K562 (cell line): ENCODE measurements around the gene SERTAD1. TPM values are rescaled to one million over a fixed set of nuclear protein-coding genes. Genes with fewer than 3 reads are reported as not detected.
"Not testable (repeated sequence)": the region's sequence is repeated elsewhere in the genome, so short reads cannot be mapped to it uniquely, and the experiment has no call there.

ENCODE experiments used
- ATAC-seq: fragments of 200-7000 bp; cut with Tn5 transposase; 3 replicates; pipeline ENCODE4 v1.9.1; 2020; ENCODE audit warnings: moderate library complexity
- BruUV-seq: library from RNA; stranded (reverse); fragments of 400-500 nt; replicated peaks from 2 replicates; lab custom pipeline; 2021; lab: Mats Ljungman, UMichigan
- CTCF ChIA-PET: fragments of 300-600 bp; formaldehyde crosslinking; extraction: SDS; loops from one replicate; lab custom pipeline; 2021; ENCODE audit warnings: low intra/inter-chr PET ratio; lab: Yijun Ruan, JAX
- POLR2A ChIA-PET: fragments of 300-600, 350-650 bp; sonication (Branson Sonifier 250); formaldehyde crosslinking; extraction: SDS; loops from one replicate; lab custom pipeline; 2021; ENCODE audit warnings: antibody characterized with exemption, inconsistent platforms; lab: Yijun Ruan, JAX
- DNase-seq, 4 experiments: peaks; one replicate each; pipeline versions ENCODE4 v3.0.0 to v3.0.0-alpha.2; 2011 to 2018; ENCODE audit warnings: low spot score in 3 of 4, mixed read lengths in 3 of 4; ENCODE audit errors: extremely low read depth in 1 of 4
- FAIRE-seq: peaks from 2 replicates; lab custom pipeline; 2011; peaks lifted over from hg19 to GRCh38; lab: Jason Lieb, UNC
- H2AFZ ChIP-seq: 2 replicates; pipeline ENCODE4 v1.6.0; 2011; ENCODE audit warnings: low read depth, low read length, control low read depth, inconsistent platforms
- H3K27ac ChIP-seq: fragments of 200-600 bp; 3 replicates; pipeline ENCODE4 v1.8.0; 2011; ENCODE audit warnings: low read depth, mild to moderate bottlenecking, control low read depth, inconsistent platforms, low read length, moderate library complexity, mixed read lengths; ENCODE audit errors: extremely low read depth
- H3K27me3 ChIP-seq, 2 experiments: fragments of 300-600 bp in 1 of 2; 2 replicates in 1 of 2; 3 replicates in 1 of 2; pipeline versions ENCODE4 v1.6.0 to v1.8.0; 2011; ENCODE audit warnings: inconsistent platforms in 2 of 2, low read length in 2 of 2, mild to moderate bottlenecking in 1 of 2, mixed read lengths in 1 of 2, moderate library complexity in 1 of 2; ENCODE audit not compliant: control insufficient read depth in 2 of 2, insufficient read depth in 2 of 2
- H3K36me3 ChIP-seq: fragments of 300-600 bp; 3 replicates; pipeline ENCODE4 v1.8.0; 2011; ENCODE audit warnings: mild to moderate bottlenecking, low read length, inconsistent platforms; ENCODE audit not compliant: control insufficient read depth, insufficient read depth
- H3K4me1 ChIP-seq, 2 experiments: fragments of 200-600 bp in 1 of 2; replicated peaks in 1 of 2; 2 replicates in 1 of 2; 3 replicates in 1 of 2; pipeline versions ENCODE4 v1.5.1 to v1.8.0; 2011; ENCODE audit warnings: inconsistent platforms in 2 of 2, low read length in 2 of 2, mild to moderate bottlenecking in 1 of 2, mixed read lengths in 1 of 2, moderate library complexity in 1 of 2; ENCODE audit not compliant: control insufficient read depth in 2 of 2, insufficient read depth in 2 of 2
- H3K4me2 ChIP-seq: 2 replicates; pipeline ENCODE4 v1.6.1; 2011; ENCODE audit warnings: low read length, control low read depth, inconsistent platforms, mixed read lengths; ENCODE audit not compliant: insufficient read depth
- H3K4me3 ChIP-seq: fragments of 200-600 bp; sonication (generic), shearing (Covaris generic); 2 replicates; pipeline ENCODE4 v1.5.1; 2016; ENCODE audit warnings: control low read depth, inconsistent platforms
- H3K79me2 ChIP-seq: fragments of 200-600 bp; 3 replicates; pipeline ENCODE4 v1.8.0; 2011; ENCODE audit warnings: low read length, inconsistent platforms; ENCODE audit not compliant: control insufficient read depth, insufficient read depth
- H3K9ac ChIP-seq, 2 experiments: 2 replicates each; pipeline versions ENCODE4 v1.6.0 to v1.6.1; 2011; ENCODE audit warnings: low read depth in 2 of 2, low read length in 2 of 2, control low read depth in 1 of 2, inconsistent platforms in 1 of 2, mild to moderate bottlenecking in 1 of 2, mixed read lengths in 1 of 2; ENCODE audit not compliant: insufficient read depth in 1 of 2
- H3K9me1 ChIP-seq: one replicate; pipeline ENCODE4 v1.6.0; 2011; ENCODE audit warnings: inconsistent platforms, mild to moderate bottlenecking, low read length, moderate library complexity; ENCODE audit not compliant: control insufficient read depth, insufficient read depth
- H3K9me3 ChIP-seq: replicated peaks from 2 replicates; pipeline ENCODE4 v1.5.1; 2011; ENCODE audit warnings: low read depth, low read length, inconsistent platforms; ENCODE audit not compliant: control insufficient read depth, insufficient read depth
- H4K20me1 ChIP-seq: replicated peaks from 2 replicates; pipeline ENCODE4 v1.6.1; 2011; ENCODE audit warnings: low read length, inconsistent platforms, mixed read lengths; ENCODE audit not compliant: control insufficient read depth, insufficient read depth
- BCOR ChIP-seq: fragments of 450-650 bp; IDR thresholded peaks from 2 replicates; pipeline ENCODE4 v1.6.1; 2016
- BRCA1 ChIP-seq, 2 experiments: fragments of 450-650 bp in 1 of 2; sonication (generic) in 1 of 2; formaldehyde crosslinking in 1 of 2; IDR thresholded peaks; 2 replicates each; pipeline versions ENCODE4 v1.5.0 to v1.6.1; 2017 to 2020; ENCODE audit warnings: mild to moderate bottlenecking in 1 of 2, missing genetic modification reagents in 1 of 2
- DPF2 ChIP-seq: fragments of 450-650 bp; IDR thresholded peaks from 2 replicates; pipeline ENCODE4 v1.6.1; 2016
- KDM1A ChIP-seq, 2 experiments: fragments of 450-650 bp; IDR thresholded peaks; 2 replicates each; pipeline ENCODE4 v1.6.1; 2016; ENCODE audit warnings: mild to moderate bottlenecking in 2 of 2
- SMARCA5 ChIP-seq: fragments of 450-650 bp; IDR thresholded peaks from 2 replicates; pipeline ENCODE4 v1.6.1; 2016
- ZNF121 ChIP-seq: sonication (generic); formaldehyde crosslinking; conservative IDR thresholded peaks from 2 replicates; pipeline ENCODE4 v1.8.0; 2022; ENCODE audit warnings: missing genetic modification reagents
- ZNF764 ChIP-seq: fragments of 250-450 bp; sonication (Bioruptor Pico); IDR thresholded peaks from 2 replicates; pipeline ENCODE4 v1.4.0; 2020; ENCODE audit warnings: low read depth, mild to moderate bottlenecking, moderate library complexity
- WGBS: fragments of 100-300 bp; shearing (Covaris generic); methylation state at CpG from one replicate; pipeline ENCODE4 v1.1.6; 2016; ENCODE audit warnings: low coverage, mixed read lengths; ENCODE audit not compliant: insufficient coverage; ENCODE audit errors: missing lambda C conversion rate; 5-methylcytosine and 5-hydroxymethylcytosine counted together
- in situ Hi-C: fragments of 300-500 bp; cut with MboI; formaldehyde crosslinking; loops from 4 replicates; pipeline ENCODE4 v1.15.0; 2018; ENCODE audit warnings: inconsistent platforms, mixed read lengths
- intact Hi-C: fragments of 100-400 bp; cut with micrococcal nuclease; formaldehyde crosslinking; loops from 2 replicates; pipeline ENCODE4 v1.14.2; 2022
- polyA plus RNA-seq, 8 experiments: library from polyadenylated mRNA; depleted of rRNA in 4 of 8; stranded (reverse) in 5 of 8; unstranded in 3 of 8; fragments of >200 nt; fragmentation: Nextera tagmentation in 2 of 8; fragmentation: Illumina TruSeq in 1 of 8; extraction: Ambion mirVana in 2 of 8; extraction: Trizol in 1 of 8; gene quantifications; 2 replicates each; pipeline versions ENCODE4 v1.2.1 to v1.2.3, GENCODE V29; 2011 to 2014; ENCODE audit warnings: inconsistent platforms in 1 of 8, missing spikeins in 1 of 8
- total RNA-seq, 7 experiments: library from RNA; depleted of rRNA in 6 of 7; stranded (reverse); fragments of >200 nt in 6 of 7; fragmentation: Illumina TruSeq in 2 of 7; extraction: Trizol in 2 of 7; gene quantifications; 2 replicates each; pipeline versions ENCODE4 v1.2.1 to v1.2.3, GENCODE V29; 2011 to 2021; ENCODE audit warnings: low replicate concordance in 1 of 7
- TF ChIP-seq, protein P1 (sequence below): sonication (generic); formaldehyde crosslinking; IDR thresholded peaks from 2 replicates; pipeline ENCODE4 v1.8.1; 2023; ENCODE audit warnings: mild to moderate bottlenecking, missing genetic modification reagents
- TF ChIP-seq, protein P2 (sequence below), 2 experiments: fragments of 450-650 bp; conservative IDR thresholded peaks; 2 replicates each; pipeline ENCODE4 v1.6.1; 2017; ENCODE audit warnings: mild to moderate bottlenecking in 2 of 2, moderate library complexity in 2 of 2

Gene SERTAD1
- total and polyA plus RNA-seq, 9 of the 15 experiments (the other 6 are each of a cell fraction or from before 2014, with no cell fraction given): 0.15 to 8.7 (median 4.9) TPM

DNA sequence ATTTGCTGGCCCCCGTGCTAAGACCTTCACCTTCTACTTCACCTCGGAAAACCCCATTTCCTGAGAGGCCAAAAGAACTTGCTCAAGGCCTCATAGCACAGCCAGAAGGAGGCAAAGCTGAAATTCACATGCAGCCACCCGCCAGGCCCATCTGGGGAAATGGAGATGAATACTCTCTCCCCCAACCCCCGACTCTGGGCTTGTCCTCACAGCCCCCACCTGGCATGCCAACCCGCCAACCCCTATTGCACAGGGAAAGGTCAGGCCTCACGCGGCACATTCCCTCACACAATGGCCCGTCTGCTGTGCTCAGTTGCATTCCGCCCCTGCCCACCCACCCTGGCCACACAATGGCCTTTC, 15.8 kb downstream of the SERTAD1 start:
- H3K4me1 ChIP-seq: peaks cover 18 to 50% of the 10 kb centered on the region in 2 experiments; a peak in 4 of 5 replicates
- DNase-seq (no peak), FAIRE-seq (no peak)
- BruUV-seq: no TSS peak
- intact Hi-C loops: no loop called here
- CTCF ChIA-PET: no interaction called here
- no peak overlapping the region for H3K4me2 ChIP-seq
- H3K36me3 ChIP-seq: no peaks in the 10 kb centered on the region
- H3K9me3 ChIP-seq: no peaks in the 10 kb centered on the region
- no peak overlapping the region for H2AFZ ChIP-seq
- H3K9me1 ChIP-seq: no peaks in the 10 kb centered on the region
- H4K20me1 ChIP-seq: no peaks in the 10 kb centered on the region
- no peaks in the 10 kb centered on the region for H3K79me2 ChIP-seq
- no peak for TF ChIP-seq ZNF764 (CRISPR knock-in tag)
- TF ChIP-seq, protein P1, sequence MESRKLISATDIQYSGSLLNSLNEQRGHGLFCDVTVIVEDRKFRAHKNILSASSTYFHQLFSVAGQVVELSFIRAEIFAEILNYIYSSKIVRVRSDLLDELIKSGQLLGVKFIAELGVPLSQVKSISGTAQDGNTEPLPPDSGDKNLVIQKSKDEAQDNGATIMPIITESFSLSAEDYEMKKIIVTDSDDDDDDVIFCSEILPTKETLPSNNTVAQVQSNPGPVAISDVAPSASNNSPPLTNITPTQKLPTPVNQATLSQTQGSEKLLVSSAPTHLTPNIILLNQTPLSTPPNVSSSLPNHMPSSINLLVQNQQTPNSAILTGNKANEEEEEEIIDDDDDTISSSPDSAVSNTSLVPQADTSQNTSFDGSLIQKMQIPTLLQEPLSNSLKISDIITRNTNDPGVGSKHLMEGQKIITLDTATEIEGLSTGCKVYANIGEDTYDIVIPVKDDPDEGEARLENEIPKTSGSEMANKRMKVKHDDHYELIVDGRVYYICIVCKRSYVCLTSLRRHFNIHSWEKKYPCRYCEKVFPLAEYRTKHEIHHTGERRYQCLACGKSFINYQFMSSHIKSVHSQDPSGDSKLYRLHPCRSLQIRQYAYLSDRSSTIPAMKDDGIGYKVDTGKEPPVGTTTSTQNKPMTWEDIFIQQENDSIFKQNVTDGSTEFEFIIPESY (CRISPR knock-in tag): peak; percentile 34; the same call in 1 of the 2 replicates
- TF ChIP-seq, all 486 proteins: peak for 1
- POLR2A ChIA-PET: interaction anchor here (1.9 kb wide), 1 partner anchor 11 kb away, joined by 10 read pairs; no protein-coding TSS in a partner anchor
- ATAC-seq: no peak
- in situ Hi-C loops: no loop called here
- no peak overlapping the region for H3K4me3 ChIP-seq
- WGBS: 60% methylated on average over 6 of the region's 9 CpGs
- no peaks in the 10 kb centered on the region for H3K27me3 ChIP-seq
- H3K27ac ChIP-seq: no peak overlapping the region
- H3K9ac ChIP-seq: peak overlapping the region in 1 of 2 experiments; percentile 48; a peak in 1 of 4 replicates

DNA sequence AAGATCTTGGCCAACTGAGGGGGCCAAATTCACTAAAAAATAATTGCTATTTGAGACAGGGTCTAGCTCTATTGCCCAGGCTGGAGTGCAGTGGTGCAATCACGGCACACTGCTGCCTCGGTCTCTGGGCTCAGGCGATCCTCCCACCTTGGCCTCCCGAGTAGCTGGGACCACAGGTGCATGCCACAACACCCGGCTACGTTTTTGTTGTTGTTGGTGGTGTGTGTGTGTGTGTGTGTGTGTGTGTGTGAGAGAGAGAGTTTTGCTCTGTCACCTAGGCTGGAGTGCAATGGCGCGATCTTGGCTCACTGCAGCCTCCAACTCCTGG, 17.2 kb downstream of the SERTAD1 start:
- in situ Hi-C loops; CTCF ChIA-PET; H3K27me3 ChIP-seq; TF ChIP-seq BRCA1 (IDR thresholded peaks at IDR 0.05): not testable (repeated sequence)
- peak; percentile 34; the same call in 1 of the 2 replicates for TF ChIP-seq DPF2
- TF ChIP-seq SMARCA5: 0 out of 2 replicates have a peak, but pooled peaks have one; percentile 51
- 0 out of 2 replicates have a peak, but pooled peaks have one; percentile 59 for TF ChIP-seq BRCA1 (CRISPR knock-in tag; IDR thresholded peaks at IDR 0.05)
- TF ChIP-seq, protein P2, sequence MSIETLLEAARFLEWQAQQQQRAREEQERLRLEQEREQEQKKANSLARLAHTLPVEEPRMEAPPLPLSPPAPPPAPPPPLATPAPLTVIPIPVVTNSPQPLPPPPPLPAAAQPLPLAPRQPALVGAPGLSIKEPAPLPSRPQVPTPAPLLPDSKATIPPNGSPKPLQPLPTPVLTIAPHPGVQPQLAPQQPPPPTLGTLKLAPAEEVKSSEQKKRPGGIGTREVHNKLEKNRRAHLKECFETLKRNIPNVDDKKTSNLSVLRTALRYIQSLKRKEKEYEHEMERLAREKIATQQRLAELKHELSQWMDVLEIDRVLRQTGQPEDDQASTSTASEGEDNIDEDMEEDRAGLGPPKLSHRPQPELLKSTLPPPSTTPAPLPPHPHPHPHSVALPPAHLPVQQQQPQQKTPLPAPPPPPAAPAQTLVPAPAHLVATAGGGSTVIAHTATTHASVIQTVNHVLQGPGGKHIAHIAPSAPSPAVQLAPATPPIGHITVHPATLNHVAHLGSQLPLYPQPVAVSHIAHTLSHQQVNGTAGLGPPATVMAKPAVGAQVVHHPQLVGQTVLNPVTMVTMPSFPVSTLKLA (conservative IDR thresholded peaks at IDR 0.05): 0 out of 4 replicates have a peak, but pooled peaks of 1 of the 2 experiments have one; percentile 23
- TF ChIP-seq BCOR: peak; percentile 86
- TF ChIP-seq KDM1A (IDR thresholded peaks at IDR 0.05): peak; percentile 53 to 77; a peak in 3 of 4 replicates
- TF ChIP-seq, protein P1 (CRISPR knock-in tag): peak; percentile 73; the same call in 1 of the 2 replicates
- peak; percentile 99 for TF ChIP-seq ZNF121
- TF ChIP-seq, all 486 proteins: peak for 8; not testable (repeated sequence) for 478
- Histone ChIP-seq H2AFZ (peak overlapping the region; percentile 85), H3K27ac (peak overlapping the region; percentile 28; the same call in 1 of the 3 replicates), H3K9ac (peak overlapping the region in 1 of 2 experiments; percentile 87; a peak in 1 of 4 replicates), H3K4me2 (peak overlapping the region; percentile 67), H3K4me1 (peaks cover 19 to 52% of the 10 kb centered on the region in 2 experiments; a peak in 4 of 5 replicates)
- H4K20me1 ChIP-seq, H3K9me1 ChIP-seq, H3K79me2 ChIP-seq, BruUV-seq, H3K9me3 ChIP-seq, DNase-seq, FAIRE-seq, intact Hi-C loops, ATAC-seq, H3K36me3 ChIP-seq, H3K4me3 ChIP-seq: not testable (repeated sequence)
- WGBS: 52% methylated on average over 8 of the region's 8 CpGs
- POLR2A ChIA-PET: interaction anchor here (1.9 kb wide), 1 partner anchor 12 kb away, joined by 10 read pairs; no protein-coding TSS in a partner anchor
